K562 treated with DMSO at 1 percent for 24 hours (cell line): ENCODE measurements around the gene IFNA8. TPM values are rescaled to one million over a fixed set of nuclear protein-coding genes. Genes with fewer than 3 reads are reported as not detected.

Experiments used
- total RNA-seq: library from RNA; unstranded; fragments of 300-600 nt; gene quantifications from 2 replicates; pipeline ENCODE4 v1.2.3, GENCODE V29; 2022; ENCODE audit warnings: low read depth; ENCODE audit not compliant: insufficient read depth

IFNA8 gene
- total RNA-seq: not detected in 2 replicates

DNA sequence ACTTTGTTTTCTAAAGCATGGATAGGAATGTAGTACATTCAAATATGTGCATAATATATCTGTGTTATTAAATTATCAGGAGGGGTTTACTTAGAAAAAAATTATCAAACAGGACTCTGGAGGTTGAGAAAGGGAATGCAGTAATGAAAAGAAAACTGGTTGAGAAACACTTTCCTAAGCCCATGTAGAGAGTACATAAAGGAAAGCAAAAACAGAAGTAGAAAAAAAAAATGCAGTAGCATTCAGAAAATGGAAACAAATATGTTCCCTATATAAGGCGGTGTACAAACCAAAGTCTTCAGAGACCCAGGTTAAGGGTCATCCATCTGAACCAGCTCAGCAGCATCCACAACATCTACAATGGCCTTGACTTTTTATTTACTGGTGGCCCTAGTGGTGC, at the start of gene IFNA8:
TSS of gene IFNA8 (plus strand) at position 301 of the 400 bp plus-strand sequence. CDS start at position 361, 60 bp downstream.

DNA sequence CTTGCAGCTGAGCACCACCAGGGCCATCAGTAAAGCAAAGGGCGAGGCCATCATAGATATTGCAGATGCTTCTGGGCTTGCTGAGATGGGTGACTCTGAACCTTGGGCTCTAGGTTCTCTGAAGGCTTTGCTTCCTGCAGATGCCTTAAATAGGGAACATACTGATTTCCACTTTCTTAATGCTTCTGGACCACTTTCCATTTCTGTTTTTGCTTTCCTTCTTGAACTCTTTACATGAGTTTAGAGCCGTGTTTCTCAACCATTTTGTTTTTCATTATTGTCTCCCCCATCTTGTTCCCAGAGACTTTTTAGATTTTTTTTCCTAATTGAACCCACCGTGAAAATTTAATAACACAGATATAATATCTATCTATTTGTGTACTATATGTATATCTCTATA, 41.0 kb upstream of the IFNA8 start, which contains the start of gene IFNA13:
TSS of gene IFNA13 (minus strand) at position 101 of the 400 bp plus-strand sequence. CDS start at position 54, 47 bp downstream.

DNA sequence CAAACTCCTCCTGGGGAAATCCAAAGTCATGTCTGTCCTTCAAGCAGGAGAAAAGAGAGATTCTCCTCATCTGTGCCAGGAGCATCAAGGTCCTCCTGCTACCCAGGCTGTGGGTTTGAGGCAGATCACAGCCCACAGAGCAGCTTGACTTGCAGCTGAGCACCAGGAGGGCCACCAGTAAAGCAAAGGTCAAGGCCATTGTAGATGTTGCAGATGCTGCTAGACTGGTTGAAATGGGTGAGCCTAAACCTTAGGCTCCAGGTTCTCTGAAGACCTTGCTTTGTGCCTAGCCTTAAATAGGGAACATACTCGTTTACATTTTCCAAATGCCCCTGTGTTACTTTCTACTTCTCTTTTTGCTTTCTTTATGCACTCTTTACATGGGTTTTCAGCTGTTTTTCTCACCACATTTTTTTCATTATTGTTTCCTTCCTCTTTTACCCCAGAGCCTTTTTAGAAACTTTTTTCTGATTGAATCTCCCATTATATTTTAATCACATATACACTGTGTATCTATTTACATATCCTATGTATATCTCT, 23.7 kb upstream of the IFNA8 start, which contains the start of gene IFNA2:
TSS of gene IFNA2 (minus strand) at position 268 of the 540 bp plus-strand sequence. CDS start at position 199, 69 bp downstream.

DNA sequence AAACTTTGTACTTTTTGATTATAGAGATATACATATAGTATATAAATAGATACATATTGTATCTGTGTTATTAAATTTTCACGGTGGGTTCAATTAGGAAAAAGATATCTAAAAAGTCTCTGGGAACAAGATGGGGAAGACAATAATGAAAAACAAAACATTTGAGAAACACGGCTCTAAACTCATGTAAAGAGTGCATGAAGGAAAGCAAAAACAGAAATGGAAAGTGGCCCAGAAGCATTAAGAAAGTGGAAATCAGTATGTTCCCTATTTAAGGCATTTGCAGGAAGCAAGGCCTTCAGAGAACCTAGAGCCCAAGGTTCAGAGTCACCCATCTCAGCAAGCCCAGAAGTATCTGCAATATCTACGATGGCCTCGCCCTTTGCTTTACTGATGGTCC, 31.2 kb downstream of the IFNA8 start, which contains the start of gene IFNA1:
TSS of gene IFNA1 (plus strand) at position 301 of the 400 bp plus-strand sequence. CDS start at position 370, 69 bp downstream.

Other genes with a start within 250 kb of the IFNA8 start
- gene IFNA21, start 242.5 kb upstream of the IFNA8 start, total RNA-seq: not detected in 2 replicates
- gene IFNA4, start 221.5 kb upstream of the IFNA8 start, total RNA-seq: not detected in 2 replicates
- not detected in 2 replicates for gene IFNA7, start 206.9 kb upstream of the IFNA8 start, total RNA-seq
- gene IFNA10, start 202.0 kb upstream of the IFNA8 start, total RNA-seq: not detected in 2 replicates
- not detected in 2 replicates for gene IFNA16, start 191.8 kb upstream of the IFNA8 start, total RNA-seq
- gene IFNA17, start 180.9 kb upstream of the IFNA8 start, total RNA-seq: not detected in 2 replicates
- not detected in 2 replicates for gene IFNA14, start 169.1 kb upstream of the IFNA8 start, total RNA-seq
- gene IFNA5, start 103.8 kb upstream of the IFNA8 start, total RNA-seq: not detected in 2 replicates
- gene KLHL9, start 73.7 kb upstream of the IFNA8 start, total RNA-seq: not detected in 2 replicates
- gene IFNA6, start 58.2 kb upstream of the IFNA8 start, total RNA-seq: not detected in 2 replicates
- gene IFNA13, start 41.1 kb upstream of the IFNA8 start, total RNA-seq: not detected in 2 replicates
- not detected in 2 replicates for gene IFNA2, start 23.7 kb upstream of the IFNA8 start, total RNA-seq
- not detected in 2 replicates for gene IFNA1, start 31.3 kb downstream of the IFNA8 start, total RNA-seq
- gene IFNE, start 73.2 kb downstream of the IFNA8 start, total RNA-seq: not detected in 2 replicates